Measurements from ENCODE around the gene KRTAP5-4. TPM values are rescaled to one million over a fixed set of nuclear protein-coding genes. Genes with fewer than 3 reads are reported as not detected.
"Not testable (repeated sequence)": the region's sequence is repeated elsewhere in the genome, so short reads cannot be mapped to it uniquely, and the experiment has no call there.

Gene KRTAP5-4
- total RNA-seq, 1 donor from 2014 or later = not detected

- Mint-ChIP-seq H3K27me3 (ENCODE audit: low read depth) (peaks cover 2% of the 10 kb centered on the region), H3K27ac (ENCODE audit: unreplicated experiment) (no peak overlapping the region), H3K4me3 (no peak overlapping the region), H3K4me1 (no peaks in the 10 kb centered on the region), H3K36me3 (ENCODE audit: low read depth) (no peaks in the 10 kb centered on the region), H3K9me3 (no peaks in the 10 kb centered on the region)
- DNase-seq (ENCODE audit: low read depth, low spot score) = no peak
- TF ChIP-seq CTCF (conservative IDR thresholded peaks at IDR 0.05) = no peak
Measured at GRCh38 chr11:1651411-1651980, 29.6 kb upstream of the KRTAP5-4 start.

GRCh38 chr11:1650918-1651262 is 29.0 kb upstream of the KRTAP5-4 start:
- TF ChIP-seq CTCF (conservative IDR thresholded peaks at IDR 0.05) = no peak
- H3K36me3 Mint-ChIP-seq (ENCODE audit: low read depth) = no peaks in the 10 kb centered on the region
- no peaks in the 10 kb centered on the region for H3K4me1 Mint-ChIP-seq
- H3K27ac Mint-ChIP-seq (ENCODE audit: unreplicated experiment) = no peak overlapping the region
- DNase-seq (ENCODE audit: low read depth, low spot score) = no peak
- H3K4me3 Mint-ChIP-seq = no peak overlapping the region
- peaks cover 2% of the 10 kb centered on the region for H3K27me3 Mint-ChIP-seq (ENCODE audit: low read depth)
- H3K9me3 Mint-ChIP-seq = no peaks in the 10 kb centered on the region

GRCh38 chr11:1650034-1650917 is 28.3 kb upstream of the KRTAP5-4 start:
- H3K27ac Mint-ChIP-seq (ENCODE audit: unreplicated experiment) = no peak overlapping the region
- peaks cover 2% of the 10 kb centered on the region for H3K27me3 Mint-ChIP-seq (ENCODE audit: low read depth)
- no peak for DNase-seq (ENCODE audit: low read depth, low spot score)
- no peak for TF ChIP-seq CTCF (conservative IDR thresholded peaks at IDR 0.05)
- no peak overlapping the region for H3K4me3 Mint-ChIP-seq
- H3K9me3 Mint-ChIP-seq = no peaks in the 10 kb centered on the region
- no peaks in the 10 kb centered on the region for H3K4me1 Mint-ChIP-seq
- no peaks in the 10 kb centered on the region for H3K36me3 Mint-ChIP-seq (ENCODE audit: low read depth)

GRCh38 chr11:1648653-1649420 is 26.9 kb upstream of the KRTAP5-4 start:
- no peak overlapping the region for H3K4me3 Mint-ChIP-seq
- peaks cover 2% of the 10 kb centered on the region for H3K27me3 Mint-ChIP-seq (ENCODE audit: low read depth)
- no peak for DNase-seq (ENCODE audit: low read depth, low spot score)
- H3K27ac Mint-ChIP-seq (ENCODE audit: unreplicated experiment) = no peak overlapping the region
- H3K36me3 Mint-ChIP-seq (ENCODE audit: low read depth) = no peaks in the 10 kb centered on the region
- no peaks in the 10 kb centered on the region for H3K4me1 Mint-ChIP-seq
- TF ChIP-seq CTCF (conservative IDR thresholded peaks at IDR 0.05) = no peak
- H3K9me3 Mint-ChIP-seq = no peaks in the 10 kb centered on the region

- Mint-ChIP-seq H3K4me3 (no peak overlapping the region), H3K9me3 (no peaks in the 10 kb centered on the region), H3K4me1 (no peaks in the 10 kb centered on the region), H3K27ac (ENCODE audit: unreplicated experiment) (no peak overlapping the region), H3K27me3 (ENCODE audit: low read depth) (peaks cover 2% of the 10 kb centered on the region), H3K36me3 (ENCODE audit: low read depth) (no peaks in the 10 kb centered on the region)
- no peak for TF ChIP-seq CTCF (conservative IDR thresholded peaks at IDR 0.05)
- no peak for DNase-seq (ENCODE audit: low read depth, low spot score)
Measured at GRCh38 chr11:1647901-1648652, 26.1 kb upstream of the KRTAP5-4 start.

GRCh38 chr11:1646540-1646939 is 24.6 kb upstream of the KRTAP5-4 start:
- not testable (repeated sequence) for H3K9me3 Mint-ChIP-seq; DNase-seq (ENCODE audit: low read depth, low spot score); H3K4me3 Mint-ChIP-seq; H3K36me3 Mint-ChIP-seq (ENCODE audit: low read depth); H3K27ac Mint-ChIP-seq (ENCODE audit: unreplicated experiment); H3K27me3 Mint-ChIP-seq (ENCODE audit: low read depth); H3K4me1 Mint-ChIP-seq

All from neural crest cell (in vitro differentiated cells).